DMS53 treated with DMSO at 0.1 percent for 48 hours (cell line): ENCODE measurements around the gene GTF3C1.
"Not testable (repeated sequence)": the region's sequence is repeated elsewhere in the genome, so short reads cannot be mapped to it uniquely, and the experiment has no call there.

Experiments used
- DNase-seq: peaks from one replicate; lab custom pipeline; 2025; ENCODE audit not compliant: unreplicated experiment; lab: John Stamatoyannopoulos, UW

Gene GTF3C1

DNA sequence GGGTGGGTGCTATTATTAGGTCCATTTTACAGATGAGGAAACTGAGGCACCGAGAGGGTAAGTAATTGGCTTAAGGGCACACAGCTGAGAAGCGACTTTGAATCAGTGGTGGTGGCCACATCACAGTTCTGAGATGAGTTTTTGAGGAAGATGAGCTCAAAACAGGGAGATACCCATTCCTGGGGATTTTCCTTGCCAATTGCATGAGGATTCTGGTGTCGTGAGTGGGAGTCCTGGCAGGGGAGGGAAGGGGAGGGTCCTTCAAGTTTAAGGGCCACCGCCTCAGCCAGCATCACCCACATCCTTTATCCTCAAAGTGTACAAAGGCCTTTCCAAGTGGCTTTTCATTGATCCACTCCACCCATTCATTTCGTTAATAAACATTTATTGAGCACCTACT lies 102.4 kb downstream of the GTF3C1 start:
- DNase-seq: no peak

GRCh38 chr16:27446721-27447120 lies 103.0 kb downstream of the GTF3C1 start:
- DNase-seq: no peak

- DNase-seq: no peak
These were observed 104.1 kb downstream of the GTF3C1 start for GRCh38 chr16:27445502-27446175.

DNA sequence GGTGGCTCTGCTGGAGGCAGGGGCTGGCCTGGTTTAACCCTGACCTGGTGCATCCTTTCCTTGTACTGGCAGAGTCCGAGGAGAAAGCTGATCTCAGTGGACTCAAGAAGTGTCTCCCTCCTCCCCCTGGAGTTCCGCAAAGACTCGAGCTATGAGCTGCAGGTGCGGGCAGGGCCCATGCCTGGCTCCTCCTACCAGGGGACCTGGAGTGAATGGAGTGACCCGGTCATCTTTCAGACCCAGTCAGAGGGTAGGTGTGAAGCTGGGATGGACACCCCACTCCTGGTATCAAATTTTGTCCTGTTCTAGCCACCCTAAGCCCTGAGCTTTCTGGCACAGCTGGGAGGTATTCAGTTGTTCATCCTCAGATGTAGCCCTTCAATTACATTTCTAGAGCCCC lies 105.2 kb downstream of the GTF3C1 start:
- no peak for DNase-seq

DNA sequence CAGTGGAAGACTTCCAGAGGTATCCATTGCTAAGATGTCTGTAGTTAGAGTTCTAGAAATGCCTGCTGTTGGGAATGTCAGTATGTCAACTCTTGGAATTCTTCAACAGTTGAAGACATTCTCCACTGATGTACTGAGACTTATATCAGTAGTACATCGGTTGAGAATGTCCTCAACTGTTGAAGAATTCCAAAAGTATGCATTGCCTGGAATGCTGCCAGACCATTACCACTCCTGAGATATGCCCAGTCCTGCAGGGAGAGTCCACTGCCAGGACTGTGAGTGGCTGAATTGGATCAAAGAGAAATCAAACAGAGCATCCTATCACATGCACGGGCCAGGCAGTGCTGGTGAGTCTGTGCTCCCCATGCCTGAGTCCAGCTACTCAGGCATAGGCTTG lies 105.7 kb downstream of the GTF3C1 start:
- DNase-seq: no peak

- DNase-seq: no peak
These were observed 107.7 kb downstream of the GTF3C1 start for GRCh38 chr16:27441998-27442397.

GRCh38 chr16:27441276-27441675 lies 108.4 kb downstream of the GTF3C1 start:
- DNase-seq: no peak

- DNase-seq: no peak
These were observed 110.3 kb downstream of the GTF3C1 start for GRCh38 chr16:27439271-27440018.

DNA sequence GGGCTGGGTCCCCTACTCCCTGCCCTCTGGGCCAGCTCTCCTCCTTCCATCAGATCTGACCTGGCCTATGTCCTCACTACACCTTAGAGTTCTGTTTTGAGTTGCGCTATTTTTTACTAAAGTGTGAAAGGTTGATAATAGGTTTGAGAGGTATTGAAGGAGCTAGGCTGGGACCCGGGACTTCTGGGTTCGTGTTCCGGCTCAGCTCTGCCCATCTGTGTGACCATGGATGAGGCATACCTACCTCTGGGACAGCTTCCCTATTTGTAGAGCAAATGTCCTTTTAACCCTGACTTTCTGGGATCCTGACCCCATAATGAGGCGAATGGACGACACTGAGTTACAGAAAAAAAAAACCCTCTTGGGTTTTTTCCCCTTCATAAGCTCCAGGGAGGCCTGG lies 111.8 kb downstream of the GTF3C1 start:
- no peak for DNase-seq

DNA sequence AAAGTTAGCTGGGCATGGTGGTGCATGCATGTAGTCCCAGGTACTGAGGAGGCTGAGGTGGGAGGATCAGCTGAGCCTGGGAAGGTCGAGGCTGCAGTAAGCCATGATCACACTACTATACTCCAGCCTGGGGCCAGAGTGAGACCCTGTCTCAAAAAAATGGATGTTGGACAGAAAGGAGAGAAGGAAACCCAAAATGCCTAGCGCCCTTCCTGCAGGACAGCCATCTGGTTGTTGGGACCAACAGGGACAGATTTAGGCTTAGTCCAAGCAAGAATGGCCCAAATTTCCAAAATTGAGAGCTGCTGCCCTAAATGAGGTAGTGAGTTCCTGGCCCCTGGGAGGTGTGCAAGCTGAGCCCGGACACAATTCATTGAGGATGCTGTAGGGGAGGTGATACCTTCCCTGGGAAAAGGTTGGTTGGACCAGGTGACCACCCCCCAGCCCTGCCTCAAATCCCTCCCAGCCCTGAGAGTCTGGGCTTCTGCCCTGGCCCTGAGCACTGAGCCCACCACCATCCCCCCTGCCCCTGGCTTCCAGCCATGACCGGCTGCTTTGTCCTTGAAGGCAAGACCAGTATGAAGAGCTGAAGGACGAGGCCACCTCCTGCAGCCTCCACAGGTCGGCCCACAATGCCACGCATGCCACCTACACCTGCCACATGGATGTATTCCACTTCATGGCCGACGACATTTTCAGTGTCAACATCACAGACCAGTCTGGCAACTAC lies 112.6 kb downstream of the GTF3C1 start:
- no peak for DNase-seq

DNA sequence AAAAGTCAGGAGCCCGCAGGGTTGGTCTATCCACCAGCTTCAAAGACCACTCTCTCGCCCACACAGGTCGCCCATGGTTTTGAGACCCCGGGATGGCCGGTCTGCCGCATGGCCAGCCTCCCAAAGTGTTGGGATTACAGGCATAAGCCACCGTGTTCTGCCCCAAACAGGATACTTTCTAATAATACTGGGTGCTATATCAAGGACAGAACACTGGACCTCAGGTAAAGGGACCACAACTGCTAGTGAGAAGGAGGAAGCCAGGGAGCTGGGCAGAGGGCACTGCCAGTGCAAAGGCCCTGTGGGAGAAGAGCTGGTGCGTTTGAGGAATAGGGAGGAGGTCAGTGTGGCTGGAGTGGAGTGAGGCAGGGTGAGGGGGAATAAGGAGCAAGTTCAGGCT lies 113.6 kb downstream of the GTF3C1 start:
- DNase-seq: no peak

DNA sequence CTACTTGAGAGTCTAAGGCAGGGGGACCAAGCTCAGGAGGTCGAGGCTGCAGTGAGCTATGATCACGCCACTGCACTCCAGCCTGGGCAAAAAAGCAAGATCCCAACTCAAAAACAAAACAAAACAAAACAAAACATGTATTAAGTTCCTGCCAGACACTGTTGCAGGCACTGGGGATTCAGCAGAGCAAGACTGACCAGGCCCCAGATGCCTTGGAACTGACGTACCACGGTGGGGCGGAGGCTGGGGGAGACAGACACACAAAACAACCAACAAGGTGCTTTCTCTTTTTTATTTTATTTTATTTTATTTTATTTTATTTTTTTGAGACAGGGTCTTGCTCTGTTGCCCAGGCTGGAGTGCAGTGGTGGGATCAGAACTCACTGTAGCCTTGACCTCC lies 114.6 kb downstream of the GTF3C1 start:
- DNase-seq: not testable (repeated sequence)

DNA sequence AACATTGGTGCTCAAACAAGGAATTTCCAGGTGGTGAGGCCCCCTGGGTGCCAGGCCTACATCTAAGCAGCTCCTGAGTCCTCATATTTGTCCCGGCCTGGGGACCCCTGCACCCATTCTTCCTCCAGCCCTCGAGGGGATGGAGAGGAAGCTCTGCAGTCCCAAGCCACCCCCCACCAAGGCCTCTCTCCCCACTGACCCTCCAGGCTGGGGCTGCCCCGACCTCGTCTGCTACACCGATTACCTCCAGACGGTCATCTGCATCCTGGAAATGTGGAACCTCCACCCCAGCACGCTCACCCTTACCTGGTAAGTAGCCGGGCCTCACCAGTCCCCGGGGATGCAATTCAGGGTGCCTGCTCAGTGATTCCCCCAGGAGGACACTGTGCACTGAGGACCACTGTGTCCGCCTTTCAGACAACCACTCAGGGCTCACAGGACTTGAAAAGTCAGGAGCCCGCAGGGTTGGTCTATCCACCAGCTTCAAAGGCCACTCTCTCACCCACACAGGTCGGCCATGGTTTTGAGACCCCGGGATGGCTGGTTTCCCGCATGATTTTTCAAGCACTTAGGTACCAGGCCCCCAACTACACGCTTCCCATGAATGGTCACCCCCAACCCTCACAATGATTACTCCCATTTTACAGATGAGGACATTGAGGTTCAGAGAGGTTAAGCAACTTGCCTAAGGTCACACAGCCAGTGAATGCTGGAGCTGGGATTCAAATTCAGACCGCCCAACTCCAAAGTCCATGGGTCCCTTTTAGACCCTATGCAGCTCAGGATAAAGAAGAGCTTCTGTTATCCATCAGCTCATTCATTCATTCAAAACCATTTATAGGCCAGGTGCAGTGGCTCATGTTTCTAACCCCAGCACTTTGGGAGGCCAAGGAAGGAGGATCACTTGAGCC lies 115.3 kb downstream of the GTF3C1 start:
- DNase-seq: no peak

DNA sequence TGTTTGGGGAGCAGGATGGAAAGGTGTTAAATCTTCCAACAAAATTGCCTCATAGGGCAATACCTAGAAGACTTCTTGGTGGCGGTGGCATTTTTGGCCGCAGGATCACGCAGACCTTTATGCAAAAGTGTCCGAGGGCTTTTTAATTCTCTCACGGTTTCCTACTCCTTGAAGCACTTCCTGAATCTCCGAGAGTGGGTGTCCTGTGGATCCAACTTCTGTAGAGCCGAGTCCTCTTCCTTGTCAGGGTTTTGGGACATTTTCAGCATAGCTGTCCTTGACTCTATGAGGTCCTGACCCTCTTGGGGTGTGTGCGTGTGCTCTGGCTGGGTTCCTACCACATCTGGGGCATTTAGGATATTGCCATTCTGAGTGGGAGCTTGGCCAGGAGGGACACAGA lies 116.1 kb downstream of the GTF3C1 start:
- no peak for DNase-seq

GRCh38 chr16:27433191-27433590 lies 116.5 kb downstream of the GTF3C1 start:
- DNase-seq: not testable (repeated sequence)

- DNase-seq: no peak
These were observed 117.2 kb downstream of the GTF3C1 start for GRCh38 chr16:27432558-27432957.

- no peak for DNase-seq
These were observed 117.8 kb downstream of the GTF3C1 start for GRCh38 chr16:27431773-27432532.

DNA sequence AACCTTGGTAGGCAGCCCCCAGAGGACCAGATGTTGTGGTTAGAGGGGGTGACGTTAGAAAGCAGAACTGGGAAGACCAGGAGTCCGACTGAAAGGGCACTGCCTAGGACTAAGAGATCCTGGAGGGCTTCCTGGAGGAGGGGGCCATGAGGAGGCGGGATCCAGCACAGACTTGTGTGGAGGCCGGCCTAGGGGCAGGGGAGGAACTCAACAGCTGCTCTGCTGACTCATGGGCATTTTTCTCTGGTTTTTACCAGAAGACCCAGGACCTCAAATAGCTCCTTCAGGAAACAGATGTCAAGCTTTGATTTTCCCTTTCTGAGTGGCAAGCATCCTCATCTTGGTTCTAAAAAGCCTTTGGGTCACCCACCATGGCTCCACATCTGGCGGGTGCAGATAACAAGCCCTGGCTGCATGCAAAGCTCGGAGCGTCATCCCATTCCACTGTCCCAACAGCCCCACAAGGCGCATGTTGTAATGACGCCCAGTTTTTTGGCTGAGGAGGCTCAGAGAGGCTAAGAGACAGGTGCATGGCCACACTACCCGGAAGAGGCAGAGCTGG lies 118.7 kb downstream of the GTF3C1 start:
- DNase-seq: no peak

DNA sequence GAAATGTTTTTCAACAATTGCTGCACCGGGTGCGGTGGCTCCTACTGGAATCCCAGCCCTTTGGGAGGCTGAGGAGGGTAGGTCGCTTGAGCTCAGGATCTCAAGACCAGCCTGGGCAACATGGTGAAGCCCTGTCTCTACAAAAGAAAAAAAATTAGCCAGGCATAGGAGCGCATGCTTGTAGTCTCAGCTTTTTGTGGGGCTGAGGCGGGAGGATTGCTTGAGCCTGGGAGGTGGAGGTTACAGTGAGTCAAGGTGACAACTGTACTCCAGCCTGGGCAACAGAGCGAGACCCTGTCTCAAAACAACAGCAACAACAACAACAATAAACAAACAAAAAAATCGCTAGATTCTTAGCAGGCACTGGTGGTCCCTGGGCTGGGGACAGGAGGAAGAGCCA lies 119.2 kb downstream of the GTF3C1 start:
- no peak for DNase-seq

- no peak for DNase-seq
These were observed 119.7 kb downstream of the GTF3C1 start for GRCh38 chr16:27429981-27430441.
